Fibroblast of lung (primary cell): ENCODE data around the gene CDH15. TPM values are rescaled to one million over a fixed set of nuclear protein-coding genes. Genes with fewer than 3 reads are reported as not detected.

ENCODE experiments used
- DNase-seq, 2 donors: peaks; one replicate each; pipeline versions ENCODE4 v3.0.0 to v3.0.0-alpha.2; 2010; ENCODE audit warnings: low read depth in 2 of 2
- H2AFZ ChIP-seq: 2 replicates; pipeline ENCODE4 v1.5.1; 2012; ENCODE audit warnings: low read length, control low read depth, inconsistent platforms
- H3K27ac ChIP-seq: 2 replicates; pipeline ENCODE4 v1.5.1; 2011; ENCODE audit warnings: low read length, control low read depth; ENCODE audit not compliant: insufficient read depth
- H3K27me3 ChIP-seq: 2 replicates; pipeline ENCODE4 v1.5.1; 2011; ENCODE audit warnings: mild to moderate bottlenecking, low read length; ENCODE audit not compliant: control insufficient read depth, insufficient read depth
- H3K36me3 ChIP-seq: 2 replicates; pipeline ENCODE4 v1.5.1; 2011; ENCODE audit warnings: low read length; ENCODE audit not compliant: control insufficient read depth, insufficient read depth
- H3K4me1 ChIP-seq: 2 replicates; pipeline ENCODE4 v1.5.1; 2011; ENCODE audit warnings: low read length; ENCODE audit not compliant: control insufficient read depth, insufficient read depth; ENCODE audit errors: extremely low read depth
- H3K4me2 ChIP-seq: 2 replicates; pipeline ENCODE4 v1.5.1; 2011; ENCODE audit warnings: low read length, control low read depth; ENCODE audit not compliant: insufficient read depth; ENCODE audit errors: extremely low read depth
- H3K4me3 ChIP-seq, 4 experiments: fragments of 200-600 bp in 1 of 4; sonication (generic) in 1 of 4; replicated peaks in 1 of 4; 2 replicates each; pipeline ENCODE4 v1.5.1; 2011 to 2016; ENCODE audit warnings: low read length in 4 of 4, low read depth in 3 of 4, mild to moderate bottlenecking in 3 of 4, control low read depth in 2 of 4, inconsistent platforms in 1 of 4, mixed read lengths in 1 of 4; ENCODE audit not compliant: insufficient read depth in 1 of 4; ENCODE audit errors: control extremely low read depth in 1 of 4
- H3K79me2 ChIP-seq: 2 replicates; pipeline ENCODE4 v1.5.1; 2012; ENCODE audit warnings: mild to moderate bottlenecking, low read length, inconsistent platforms; ENCODE audit not compliant: control insufficient read depth, insufficient read depth
- H3K9ac ChIP-seq: 2 replicates; pipeline ENCODE4 v1.5.1; 2011; ENCODE audit warnings: mild to moderate bottlenecking, low read length, control low read depth; ENCODE audit not compliant: insufficient read depth
- H3K9me3 ChIP-seq: 2 replicates; pipeline ENCODE4 v1.5.1; 2012; ENCODE audit warnings: low read depth, low read length; ENCODE audit not compliant: control insufficient read depth, insufficient read depth
- H4K20me1 ChIP-seq: 2 replicates; pipeline ENCODE4 v1.5.1; 2011; ENCODE audit warnings: low read length; ENCODE audit not compliant: control insufficient read depth, insufficient read depth; ENCODE audit errors: extremely low read depth
- EZH2 ChIP-seq: IDR thresholded peaks from 2 replicates; pipeline ENCODE4 v1.5.1; 2012; ENCODE audit warnings: low read length, control low read depth, mild to moderate bottlenecking; ENCODE audit errors: missing control alignments
- polyA plus RNA-seq, 2 donors: library from polyadenylated mRNA; depleted of rRNA in 1 of 2; stranded (reverse) in 1 of 2; unstranded in 1 of 2; fragments of >200 nt; gene quantifications; 2 replicates each; pipeline ENCODE4 v1.2.1, GENCODE V29; 2011 to 2012; ENCODE audit warnings: missing spikeins in 1 of 2
- total RNA-seq: library from RNA; depleted of rRNA; stranded (reverse); fragments of >200 nt; gene quantifications from 2 replicates; pipeline ENCODE4 v1.2.1, GENCODE V29; 2014
- TF ChIP-seq, protein P1 (sequence below), 2 donors: IDR thresholded peaks in 1 of 2; conservative IDR thresholded peaks in 1 of 2; 1 replicate in 1 of 2; 2 replicates in 1 of 2; pipeline ENCODE4 v1.5.1; 2011 to 2012; ENCODE audit warnings: low read length in 2 of 2, control low read depth in 1 of 2, inconsistent platforms in 1 of 2, low read depth in 1 of 2, mild to moderate bottlenecking in 1 of 2

Gene CDH15
- total and polyA plus RNA-seq, 2 donors (not counting 1 experiment from before 2014, with no cell fraction given), result 0.10 to 0.99 TPM

DNA sequence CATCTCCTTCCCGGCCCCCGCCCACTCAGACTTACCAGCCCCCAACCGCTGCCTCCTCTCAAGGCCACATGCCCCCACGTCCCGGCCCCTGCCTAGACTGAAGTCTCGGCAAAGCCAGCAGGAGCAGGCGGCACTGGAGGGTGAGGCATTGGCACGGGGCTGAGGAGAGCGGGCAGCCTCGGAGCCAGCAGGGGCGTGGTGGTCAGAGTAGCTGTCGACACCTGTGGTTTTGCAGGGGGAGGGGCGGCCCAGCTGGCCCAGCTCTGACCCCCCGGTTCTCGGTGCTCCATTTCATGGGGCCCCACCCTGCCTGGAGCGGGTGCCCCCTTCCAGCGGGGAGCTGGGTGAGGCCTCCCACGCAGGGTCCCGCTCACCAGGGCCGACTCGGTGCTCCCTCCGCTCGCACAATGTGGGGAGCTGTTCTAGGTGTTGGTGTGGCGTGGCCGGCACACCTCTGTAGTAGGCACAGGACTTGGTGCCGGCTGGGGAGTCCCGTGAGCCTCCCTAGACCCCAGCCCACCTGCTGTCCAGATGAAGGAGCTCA is 4.7 kb downstream of the CDH15 start:
- H2AFZ ChIP-seq, result no peak overlapping the region
- TF ChIP-seq EZH2, result no peak
- TF ChIP-seq, protein P1, sequence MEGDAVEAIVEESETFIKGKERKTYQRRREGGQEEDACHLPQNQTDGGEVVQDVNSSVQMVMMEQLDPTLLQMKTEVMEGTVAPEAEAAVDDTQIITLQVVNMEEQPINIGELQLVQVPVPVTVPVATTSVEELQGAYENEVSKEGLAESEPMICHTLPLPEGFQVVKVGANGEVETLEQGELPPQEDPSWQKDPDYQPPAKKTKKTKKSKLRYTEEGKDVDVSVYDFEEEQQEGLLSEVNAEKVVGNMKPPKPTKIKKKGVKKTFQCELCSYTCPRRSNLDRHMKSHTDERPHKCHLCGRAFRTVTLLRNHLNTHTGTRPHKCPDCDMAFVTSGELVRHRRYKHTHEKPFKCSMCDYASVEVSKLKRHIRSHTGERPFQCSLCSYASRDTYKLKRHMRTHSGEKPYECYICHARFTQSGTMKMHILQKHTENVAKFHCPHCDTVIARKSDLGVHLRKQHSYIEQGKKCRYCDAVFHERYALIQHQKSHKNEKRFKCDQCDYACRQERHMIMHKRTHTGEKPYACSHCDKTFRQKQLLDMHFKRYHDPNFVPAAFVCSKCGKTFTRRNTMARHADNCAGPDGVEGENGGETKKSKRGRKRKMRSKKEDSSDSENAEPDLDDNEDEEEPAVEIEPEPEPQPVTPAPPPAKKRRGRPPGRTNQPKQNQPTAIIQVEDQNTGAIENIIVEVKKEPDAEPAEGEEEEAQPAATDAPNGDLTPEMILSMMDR (conservative IDR thresholded peaks at IDR 0.05 in 1 of 2, IDR thresholded peaks at IDR 0.05 in 1 of 2; ENCODE audit: low read depth in 1 of 2, low read length in 2 of 2), result no peak
- no peak for DNase-seq
- no peaks in the 10 kb centered on the region for H3K4me1 ChIP-seq
- no peak overlapping the region for H3K9ac ChIP-seq
- H3K27me3 ChIP-seq, result no peaks in the 10 kb centered on the region
- H3K36me3 ChIP-seq, result no peaks in the 10 kb centered on the region
- H3K9me3 ChIP-seq, result no peaks in the 10 kb centered on the region
- H3K27ac ChIP-seq, result no peak overlapping the region
- H3K4me3 ChIP-seq, result no peak overlapping the region
- H3K4me2 ChIP-seq, result no peak overlapping the region
- H3K79me2 ChIP-seq, result no peaks in the 10 kb centered on the region
- no peaks in the 10 kb centered on the region for H4K20me1 ChIP-seq

DNA sequence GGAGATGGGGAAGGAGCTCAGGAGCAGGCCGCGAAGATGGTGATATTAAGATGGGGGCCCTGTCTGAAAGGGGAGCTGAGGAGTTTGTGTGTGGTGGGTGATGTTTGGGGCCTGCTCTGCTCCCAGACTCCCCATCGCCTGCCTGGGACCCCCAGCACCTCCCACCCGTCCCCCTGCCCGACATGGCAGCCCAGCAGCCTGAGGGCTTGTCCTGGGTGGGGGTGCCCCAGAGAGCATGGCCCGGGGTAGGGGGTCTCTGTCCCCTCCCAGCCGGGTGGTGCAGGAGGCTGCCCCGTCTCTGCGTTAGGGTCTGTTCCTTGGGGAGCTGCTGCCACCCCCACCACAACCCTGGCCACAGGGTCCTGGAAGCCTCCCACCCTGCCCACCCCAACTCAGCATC is 5.2 kb downstream of the CDH15 start:
- Histone ChIP-seq H3K27me3 (no peaks in the 10 kb centered on the region), H2AFZ (no peak overlapping the region), H3K79me2 (no peaks in the 10 kb centered on the region), H3K9me3 (no peaks in the 10 kb centered on the region), H3K4me3 (no peak overlapping the region), H3K9ac (no peak overlapping the region), H3K36me3 (no peaks in the 10 kb centered on the region), H3K4me1 (no peaks in the 10 kb centered on the region), H3K27ac (no peak overlapping the region), H4K20me1 (no peaks in the 10 kb centered on the region), H3K4me2 (no peak overlapping the region)
- no peak for DNase-seq
- TF ChIP-seq, protein P1 (conservative IDR thresholded peaks at IDR 0.05 in 1 of 2, IDR thresholded peaks at IDR 0.05 in 1 of 2; ENCODE audit: low read depth in 1 of 2, low read length in 2 of 2), result no peak
- no peak for TF ChIP-seq EZH2

DNA sequence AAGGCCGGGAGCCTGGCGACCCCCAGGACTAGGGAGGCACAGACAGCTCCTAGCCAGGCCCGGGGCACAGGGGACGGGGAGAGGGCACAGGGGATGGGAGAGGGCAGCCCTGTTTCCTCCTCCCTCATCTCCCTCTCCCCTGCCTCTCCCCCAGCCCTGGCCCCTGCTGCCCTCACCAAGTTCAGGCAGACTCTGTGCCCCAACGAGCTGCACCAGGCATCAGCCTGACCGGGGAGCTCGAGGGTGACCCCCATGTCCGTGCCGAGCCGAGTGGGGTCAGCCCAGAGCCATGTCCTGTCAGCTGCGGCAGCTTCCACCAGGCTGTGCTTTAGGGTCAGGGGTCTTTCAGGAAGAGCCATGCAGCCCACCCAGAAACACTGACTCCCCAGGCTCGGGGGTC is 6.0 kb downstream of the CDH15 start:
- Histone ChIP-seq H3K9me3 (no peaks in the 10 kb centered on the region), H4K20me1 (no peaks in the 10 kb centered on the region)
- TF ChIP-seq, protein P1 (conservative IDR thresholded peaks at IDR 0.05 in 1 of 2, IDR thresholded peaks at IDR 0.05 in 1 of 2; ENCODE audit: low read depth in 1 of 2, low read length in 2 of 2), result no peak
- no peak for TF ChIP-seq EZH2

More for the DNA sequence above, 6.0 kb downstream of the CDH15 start:
- Histone ChIP-seq H3K79me2 (no peaks in the 10 kb centered on the region), H3K4me3 (no peak overlapping the region), H3K36me3 (no peaks in the 10 kb centered on the region), H3K27me3 (no peaks in the 10 kb centered on the region), H3K27ac (no peak overlapping the region), H3K9ac (no peak overlapping the region), H2AFZ (no peak overlapping the region), H3K4me1 (no peaks in the 10 kb centered on the region), H3K4me2 (no peak overlapping the region)
- no peak for DNase-seq
